Embryonic facial prominence (tissue), 1 donor: Measurements from ENCODE around the gene TCF4.

ENCODE experiments used
- DNase-seq: peaks from one replicate; pipeline ENCODE4 v3.0.0-alpha.2; 2016; ENCODE audit errors: extremely low spot score

Gene TCF4

GRCh38 chr18:55385770-55386169, 202.2 kb downstream of the TCF4 start:
- DNase-seq, result no peak

- no peak for DNase-seq
Measured at GRCh38 chr18:55384551-55385275, 203.3 kb downstream of the TCF4 start.

GRCh38 chr18:55384115-55384514, 203.9 kb downstream of the TCF4 start:
- DNase-seq, result no peak

GRCh38 chr18:55382277-55382805, 205.7 kb downstream of the TCF4 start:
- DNase-seq, result no peak

- no peak for DNase-seq
Measured at GRCh38 chr18:55381277-55381676, 206.7 kb downstream of the TCF4 start.

DNA sequence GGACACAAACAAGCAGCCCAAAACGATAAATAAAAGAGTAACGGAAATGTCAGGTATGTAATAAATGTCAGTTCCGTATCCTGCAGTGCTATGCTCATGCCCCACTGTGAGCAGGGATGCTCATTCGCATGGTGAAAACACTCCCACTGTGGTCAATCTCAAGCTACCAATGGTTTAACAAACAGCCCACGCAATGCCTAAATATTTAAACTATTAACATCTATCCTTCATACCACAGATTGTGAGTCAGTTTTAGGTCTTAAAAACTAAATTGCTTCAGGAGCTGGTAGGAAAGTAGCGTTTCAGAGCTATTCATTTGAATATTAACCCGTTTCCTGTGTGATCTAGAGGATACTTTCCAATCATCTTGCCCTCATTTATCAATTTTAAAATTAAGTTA, 207.4 kb downstream of the TCF4 start:
- no peak for DNase-seq

DNA sequence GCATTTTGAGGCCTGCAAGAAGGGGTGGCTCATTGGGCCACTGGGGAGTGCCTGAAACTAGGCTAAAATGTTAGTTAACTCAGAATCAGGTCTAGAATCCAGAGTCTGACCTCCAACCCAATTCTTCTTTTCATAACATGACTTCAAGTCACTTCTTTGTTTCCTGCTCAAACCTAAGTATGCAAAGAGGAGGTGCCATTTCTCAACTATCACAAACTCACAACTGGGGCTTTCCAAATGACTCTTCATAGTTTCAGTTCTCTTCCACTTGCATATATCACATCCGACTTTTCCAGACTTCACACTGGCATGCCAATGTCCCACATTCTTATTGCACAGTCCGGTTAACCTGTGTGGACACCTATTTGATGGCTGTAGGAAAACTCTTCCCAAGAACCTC, 211.6 kb downstream of the TCF4 start:
- no peak for DNase-seq

GRCh38 chr18:55375930-55376329, 212.1 kb downstream of the TCF4 start:
- DNase-seq, result no peak

- no peak for DNase-seq
Measured at GRCh38 chr18:55374741-55375140, 213.3 kb downstream of the TCF4 start.

DNA sequence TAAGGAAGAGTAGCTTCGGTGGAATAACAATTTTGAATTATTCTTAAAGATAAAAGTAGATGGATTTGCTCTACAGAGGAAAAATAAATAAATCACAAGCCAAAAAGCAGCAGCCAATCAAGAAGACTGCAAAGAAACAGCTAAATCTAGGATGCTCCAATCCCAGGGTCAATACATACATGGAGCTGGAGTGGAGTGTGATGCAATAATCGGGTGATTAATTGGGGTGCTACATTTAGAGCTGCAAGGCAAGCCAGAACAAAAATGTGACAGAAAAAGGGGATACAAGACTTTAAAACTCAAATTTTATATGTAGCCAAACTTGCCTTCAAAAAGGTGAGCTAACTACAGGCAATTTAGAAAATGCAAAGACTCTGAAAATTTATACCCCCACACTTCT, 215.8 kb downstream of the TCF4 start:
- DNase-seq, result no peak

DNA sequence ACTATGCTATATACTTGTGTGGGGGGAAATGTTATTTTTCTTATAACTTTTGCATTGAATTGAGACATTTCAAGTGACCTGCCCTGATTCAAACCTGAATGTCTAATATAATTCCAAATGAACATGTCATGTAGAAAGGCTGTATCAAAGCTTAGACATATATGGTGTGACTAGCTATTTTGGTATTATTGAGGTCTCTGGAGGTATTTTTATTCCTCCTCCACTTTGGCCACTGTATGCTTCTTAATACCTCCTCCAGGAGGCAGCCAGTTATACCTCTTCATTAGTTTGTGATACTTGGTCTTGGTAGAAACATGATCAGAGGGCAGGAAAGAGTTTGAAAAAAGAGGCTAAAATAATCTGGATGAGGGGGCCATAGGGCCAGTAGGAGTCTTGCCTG, 217.1 kb downstream of the TCF4 start:
- no peak for DNase-seq

GRCh38 chr18:55369346-55369745, 218.6 kb downstream of the TCF4 start:
- DNase-seq, result no peak

GRCh38 chr18:55365342-55365741, 222.7 kb downstream of the TCF4 start:
- no peak for DNase-seq

DNA sequence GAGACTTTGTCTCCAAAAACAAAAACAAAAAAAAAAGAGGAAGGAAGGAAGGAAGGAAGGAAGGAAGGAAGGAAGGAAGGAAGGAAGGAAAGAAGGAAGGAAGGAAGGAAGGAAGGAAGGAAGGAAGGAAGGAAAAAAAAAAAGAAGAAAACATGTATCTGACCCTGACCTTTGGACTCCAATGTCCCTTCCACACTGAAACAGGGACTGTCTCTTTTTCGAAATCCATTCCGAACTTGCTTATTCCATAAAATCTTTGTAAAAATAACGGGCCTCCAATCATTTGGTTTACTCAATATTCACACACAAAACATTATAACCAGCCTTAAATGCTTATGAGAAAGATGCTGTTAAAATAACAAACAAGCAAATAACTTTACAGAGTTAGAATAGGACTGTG, 225.7 kb downstream of the TCF4 start:
- DNase-seq, result no peak

GRCh38 chr18:55361492-55362250, 226.3 kb downstream of the TCF4 start:
- no peak for DNase-seq

- no peak for DNase-seq
Measured at GRCh38 chr18:55360061-55360460, 227.9 kb downstream of the TCF4 start.

DNA sequence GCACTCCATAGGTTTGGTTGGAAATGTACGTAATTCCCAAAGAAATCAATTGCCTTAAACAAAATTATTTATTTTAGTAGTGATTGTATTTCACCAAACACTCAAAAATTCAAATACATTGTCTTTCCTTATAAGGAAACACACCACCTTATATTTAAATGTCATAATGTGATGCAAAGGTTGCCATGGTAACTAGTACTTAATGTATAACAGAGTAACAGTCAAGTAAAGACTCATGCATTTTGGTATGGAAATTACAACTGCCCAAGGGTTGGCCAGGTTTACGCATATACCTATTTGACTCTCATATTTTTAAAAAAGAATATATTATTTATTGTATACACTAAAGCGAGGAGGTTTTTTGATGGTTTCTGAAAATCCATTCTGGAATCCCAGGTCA, 231.2 kb downstream of the TCF4 start:
- DNase-seq, result no peak

GRCh38 chr18:55355223-55355622, 232.8 kb downstream of the TCF4 start:
- no peak for DNase-seq

DNA sequence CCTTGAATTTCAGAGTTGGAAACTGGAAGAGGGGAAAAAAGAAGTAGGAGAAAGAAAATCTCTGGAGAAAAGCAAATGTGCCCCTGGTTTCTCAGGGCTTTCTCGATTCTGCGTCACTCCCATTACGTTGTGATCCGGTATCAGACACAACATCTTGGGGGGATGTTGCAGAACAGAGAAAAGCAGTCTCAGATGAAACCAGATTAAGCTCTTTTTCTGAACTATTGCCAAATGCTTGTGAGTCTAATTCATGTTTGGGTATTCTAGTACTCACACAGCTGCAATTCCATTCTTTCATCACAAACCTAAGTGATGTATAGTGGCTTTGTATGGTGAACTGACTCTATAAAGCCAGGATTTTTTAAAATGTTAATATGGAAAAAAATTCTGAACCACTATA, 233.2 kb downstream of the TCF4 start:
- DNase-seq, result peak; percentile 33

DNA sequence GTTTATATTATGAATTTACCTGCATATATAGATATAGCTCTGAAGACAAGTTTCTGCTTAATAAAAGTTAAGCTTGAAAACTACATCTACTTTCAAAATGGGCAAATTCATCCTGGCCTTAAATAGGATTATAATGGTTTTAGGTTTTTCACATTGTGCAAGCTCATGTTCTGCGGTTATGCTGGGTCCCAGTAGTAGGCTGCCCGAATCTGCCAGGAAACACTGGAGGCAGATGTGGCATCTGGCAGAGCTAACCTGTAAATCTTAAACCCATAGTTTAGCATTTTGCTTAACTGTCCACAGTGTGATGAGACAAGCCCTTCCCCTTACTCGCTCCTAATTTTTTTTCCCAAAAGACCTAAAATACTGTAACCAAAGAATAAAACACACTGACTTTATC, 234.2 kb downstream of the TCF4 start:
- no peak for DNase-seq

DNA sequence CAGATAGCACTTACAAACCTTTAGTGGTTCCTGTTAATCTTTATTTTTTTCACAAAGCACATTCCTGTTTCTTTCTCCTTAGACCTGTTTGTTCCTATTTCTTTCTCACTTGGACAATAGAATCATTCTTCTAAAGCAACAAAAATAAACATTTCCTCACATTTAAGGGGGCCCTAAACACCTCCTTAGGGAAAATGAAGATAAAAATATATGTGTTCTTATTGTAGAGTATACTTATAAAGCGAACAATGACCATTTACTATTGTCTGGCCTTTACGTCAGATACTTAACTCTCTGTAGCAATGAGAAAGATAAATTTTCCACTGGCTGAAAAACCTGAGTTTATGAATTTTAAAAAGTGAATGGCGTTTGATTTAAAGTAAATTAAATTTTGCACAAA, 234.6 kb downstream of the TCF4 start:
- no peak for DNase-seq

DNA sequence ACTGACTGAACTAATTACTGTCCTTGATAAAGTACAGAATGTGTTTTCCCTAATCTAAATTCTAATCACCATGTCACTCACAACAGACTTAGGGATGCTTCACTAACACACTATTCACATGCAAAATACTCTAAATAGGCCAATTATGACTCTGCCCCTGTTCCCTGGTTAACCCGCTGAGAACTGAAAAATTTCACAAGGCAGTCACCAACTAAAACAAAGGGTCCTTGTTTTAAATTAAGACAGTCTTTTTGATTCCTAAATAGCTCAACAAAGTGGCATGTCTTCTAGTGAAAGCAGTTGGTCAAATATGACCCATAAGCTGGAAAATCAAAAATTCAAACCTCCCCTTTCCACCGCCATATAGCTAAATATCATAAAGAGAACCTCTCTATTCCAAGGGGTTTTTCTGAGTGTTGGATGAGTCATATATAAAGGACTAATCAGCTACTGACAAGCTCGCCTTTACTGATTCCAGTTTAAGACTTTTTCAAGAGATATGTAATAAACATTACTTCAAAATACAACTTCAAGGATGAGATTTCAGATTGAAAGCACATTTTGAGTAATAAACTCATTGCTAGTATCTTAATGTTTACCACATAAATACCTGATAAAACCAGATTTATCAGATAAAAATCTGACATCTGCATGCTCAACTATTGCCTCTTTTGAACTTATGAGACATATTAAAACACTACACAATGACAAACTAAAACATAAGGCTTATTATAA, 235.8 kb downstream of the TCF4 start:
- DNase-seq, result no peak
